WI38 (cell line): ENCODE measurements around the gene EMSY.

Experiments
- H3K4me3 ChIP-seq: 2 replicates; pipeline ENCODE4 v1.5.1; 2011; ENCODE audit warnings: low read depth, mild to moderate bottlenecking, control low read depth, low read length
- TF ChIP-seq, protein P1 (sequence below): IDR thresholded peaks from 2 replicates; pipeline ENCODE4 v1.5.1; 2012; ENCODE audit warnings: low read depth, mild to moderate bottlenecking, control low read depth, low read length

EMSY gene

GRCh38 chr11:76558473-76558872 lies 113.7 kb downstream of the EMSY start:
- TF ChIP-seq, protein P1, sequence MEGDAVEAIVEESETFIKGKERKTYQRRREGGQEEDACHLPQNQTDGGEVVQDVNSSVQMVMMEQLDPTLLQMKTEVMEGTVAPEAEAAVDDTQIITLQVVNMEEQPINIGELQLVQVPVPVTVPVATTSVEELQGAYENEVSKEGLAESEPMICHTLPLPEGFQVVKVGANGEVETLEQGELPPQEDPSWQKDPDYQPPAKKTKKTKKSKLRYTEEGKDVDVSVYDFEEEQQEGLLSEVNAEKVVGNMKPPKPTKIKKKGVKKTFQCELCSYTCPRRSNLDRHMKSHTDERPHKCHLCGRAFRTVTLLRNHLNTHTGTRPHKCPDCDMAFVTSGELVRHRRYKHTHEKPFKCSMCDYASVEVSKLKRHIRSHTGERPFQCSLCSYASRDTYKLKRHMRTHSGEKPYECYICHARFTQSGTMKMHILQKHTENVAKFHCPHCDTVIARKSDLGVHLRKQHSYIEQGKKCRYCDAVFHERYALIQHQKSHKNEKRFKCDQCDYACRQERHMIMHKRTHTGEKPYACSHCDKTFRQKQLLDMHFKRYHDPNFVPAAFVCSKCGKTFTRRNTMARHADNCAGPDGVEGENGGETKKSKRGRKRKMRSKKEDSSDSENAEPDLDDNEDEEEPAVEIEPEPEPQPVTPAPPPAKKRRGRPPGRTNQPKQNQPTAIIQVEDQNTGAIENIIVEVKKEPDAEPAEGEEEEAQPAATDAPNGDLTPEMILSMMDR, result no peak
- no peak overlapping the region for H3K4me3 ChIP-seq

DNA sequence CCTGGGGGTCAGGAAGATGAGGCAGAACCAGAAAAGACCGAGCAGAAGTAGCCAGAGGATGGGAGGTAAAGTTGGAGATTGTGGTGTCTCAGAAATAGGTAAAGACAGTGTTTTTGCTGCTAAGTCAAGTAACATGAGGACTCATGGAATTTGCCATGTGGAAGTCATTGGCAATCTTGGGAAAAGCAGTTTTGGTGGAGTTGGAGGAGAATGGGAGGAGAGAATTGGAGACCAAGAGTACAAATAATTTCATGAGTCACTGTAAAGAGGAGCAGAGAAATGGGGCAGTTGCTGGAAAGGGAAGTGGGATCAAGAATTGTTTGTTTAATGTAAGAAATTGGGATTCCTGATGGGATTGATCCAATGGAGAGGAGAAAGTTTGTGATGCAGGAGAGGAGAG lies 114.1 kb downstream of the EMSY start:
- TF ChIP-seq, protein P1, result no peak
- H3K4me3 ChIP-seq, result no peak overlapping the region

DNA sequence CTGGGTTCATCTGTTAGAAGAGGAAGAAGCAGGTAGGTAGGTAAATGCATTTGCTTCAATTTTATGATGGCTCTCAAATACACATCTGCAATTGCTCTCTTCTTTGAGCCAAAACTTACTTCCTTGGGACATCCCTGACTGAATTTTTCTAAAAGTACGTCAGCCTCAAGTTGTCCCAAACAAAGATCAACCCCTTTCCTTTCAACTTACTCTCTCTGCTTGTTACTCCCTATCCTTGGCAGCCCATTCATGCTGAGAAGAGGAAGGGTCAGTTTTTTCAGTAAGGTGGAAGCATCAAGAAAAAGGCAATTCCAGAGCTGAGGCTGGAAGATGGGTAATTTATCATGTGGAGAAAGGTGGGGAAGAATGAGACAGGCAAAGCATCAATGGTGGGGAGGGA lies 114.5 kb downstream of the EMSY start:
- TF ChIP-seq, protein P1, result no peak
- no peak overlapping the region for H3K4me3 ChIP-seq

DNA sequence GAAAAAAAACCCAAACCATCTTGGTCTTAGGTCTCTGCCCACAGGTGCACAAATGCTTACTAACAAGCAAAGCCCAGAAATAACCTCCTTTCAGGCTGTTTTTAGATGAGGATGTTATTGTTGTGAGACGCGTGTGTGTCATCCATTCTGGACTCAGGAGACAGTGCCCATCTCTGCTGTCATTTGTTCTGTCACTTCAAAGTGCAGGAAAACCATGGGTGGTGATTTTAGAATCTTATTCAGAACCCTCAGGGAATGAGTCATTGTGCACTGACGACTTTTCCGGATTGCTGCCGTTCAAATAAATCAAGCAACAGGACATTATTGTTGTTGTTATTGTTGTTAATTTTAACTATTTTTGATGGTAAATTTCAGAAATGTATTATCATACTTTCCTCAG lies 115.4 kb downstream of the EMSY start:
- H3K4me3 ChIP-seq, result no peak overlapping the region
- TF ChIP-seq, protein P1, result no peak

GRCh38 chr11:76561245-76561644 lies 116.4 kb downstream of the EMSY start:
- TF ChIP-seq, protein P1, result no peak
- H3K4me3 ChIP-seq, result no peak overlapping the region

- H3K4me3 ChIP-seq, result no peak overlapping the region
- TF ChIP-seq, protein P1, result no peak
Measured at GRCh38 chr11:76562541-76562940, 117.7 kb downstream of the EMSY start.

DNA sequence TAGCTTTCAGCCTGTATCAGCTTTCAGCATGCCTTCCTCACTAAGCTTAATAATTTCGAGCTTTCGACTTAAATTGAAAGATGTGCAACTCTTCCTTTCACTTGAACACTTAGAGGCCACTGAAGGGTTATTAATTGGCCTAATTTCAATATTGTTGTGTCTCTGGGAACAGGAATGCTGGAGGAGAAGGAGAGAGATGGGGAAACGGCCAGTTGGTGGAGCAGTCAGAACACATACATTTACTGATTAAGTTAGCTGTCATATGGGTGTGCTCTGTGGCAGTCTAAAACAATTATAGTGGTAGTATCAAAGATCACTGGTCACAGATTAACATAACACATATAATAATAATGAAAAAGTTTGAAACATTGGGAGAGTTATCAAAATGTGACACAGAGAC lies 119.5 kb downstream of the EMSY start:
- no peak overlapping the region for H3K4me3 ChIP-seq
- TF ChIP-seq, protein P1, result no peak
